HT1080 (cell line): Measurements from ENCODE around the gene ERCC1. TPM values are rescaled to one million over a fixed set of nuclear protein-coding genes. Genes with fewer than 3 reads are reported as not detected.
"Not testable (repeated sequence)": the region's sequence is repeated elsewhere in the genome, so short reads cannot be mapped to it uniquely, and the experiment has no call there.

Source experiments
- DNase-seq: peaks from one replicate; pipeline ENCODE4 v3.0.0-alpha.2; 2015; ENCODE audit warnings: low read depth
- total RNA-seq: library from RNA; depleted of rRNA; stranded (reverse); fragments of >200 nt; shearing (Covaris generic); gene quantifications from 2 replicates; pipeline ENCODE4 v1.2.3, GENCODE V29; 2014

The ERCC1 gene
- total RNA-seq, 1 experiment from 2014 or later: 125 TPM

DNA sequence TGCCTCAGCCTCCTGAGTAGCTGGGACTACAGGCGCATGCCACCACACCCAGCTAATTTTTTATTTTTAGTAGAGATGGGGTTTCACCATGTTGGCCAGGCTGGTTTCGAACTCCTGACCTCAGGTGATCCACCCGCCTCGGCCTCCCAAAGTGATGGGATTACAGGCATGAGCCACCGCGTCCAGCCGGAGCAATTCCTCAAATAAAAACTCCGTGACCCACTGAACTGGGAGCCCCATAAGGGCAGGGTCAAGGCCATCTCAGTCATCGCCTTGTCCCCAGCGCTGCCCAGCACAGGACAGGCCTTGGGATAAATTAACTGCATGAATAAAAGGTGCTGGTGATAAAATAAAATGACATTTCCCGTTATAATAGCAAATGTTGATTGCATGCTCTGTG is 6.2 kb upstream of the ERCC1 start:
- DNase-seq: not testable (repeated sequence)

DNA sequence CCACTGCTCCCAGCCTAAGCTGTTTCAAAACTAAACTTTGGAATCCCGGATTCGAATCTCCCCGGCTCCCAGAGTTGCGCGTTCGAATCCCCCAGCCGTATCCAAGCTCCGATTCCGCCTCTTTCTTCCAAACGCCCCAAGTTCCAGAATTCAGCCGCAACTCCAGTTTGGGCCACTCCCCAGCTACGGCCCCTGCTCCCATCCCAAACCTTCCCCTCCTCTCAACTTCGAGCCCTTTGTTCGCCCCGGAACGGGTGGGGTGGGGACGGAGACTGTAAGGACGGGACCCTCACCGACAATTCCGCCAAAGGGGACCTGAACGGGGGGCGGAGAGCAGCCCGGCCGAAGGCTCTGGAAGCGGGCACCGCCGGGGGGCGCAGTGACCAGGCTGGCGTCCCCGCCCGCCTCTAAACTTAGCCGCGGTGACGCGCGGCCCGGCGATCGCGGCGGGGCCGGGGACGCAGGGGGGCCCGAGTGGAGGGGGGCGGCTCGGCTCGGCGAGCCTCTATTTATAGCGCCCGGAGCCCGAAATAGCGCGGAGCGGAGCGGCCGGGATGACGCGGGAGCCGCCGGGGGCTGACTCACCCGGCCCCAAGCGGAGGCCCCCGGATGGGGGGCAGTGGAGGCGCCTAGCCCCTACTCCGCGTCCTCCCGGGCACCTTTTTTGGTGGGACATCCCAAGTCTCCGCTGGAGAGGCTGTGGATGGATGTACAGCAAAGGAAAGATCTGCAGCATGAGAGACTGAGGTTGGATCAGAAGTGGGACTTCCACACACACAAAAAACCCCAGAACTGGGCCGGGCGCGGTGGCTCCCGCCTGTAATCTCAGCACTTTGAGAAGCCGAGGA is 4.9 kb upstream of the ERCC1 start:
- DNase-seq: peak; percentile 52

- DNase-seq: peak; percentile 99
Observed at GRCh38 chr19:45424191-45425058, 708 bp upstream of the ERCC1 start.

- no peak for DNase-seq
Observed at GRCh38 chr19:45423033-45423588, 606 bp downstream of the ERCC1 start.

- DNase-seq: no peak
Observed at GRCh38 chr19:45421947-45422498, 1.7 kb downstream of the ERCC1 start.

DNA sequence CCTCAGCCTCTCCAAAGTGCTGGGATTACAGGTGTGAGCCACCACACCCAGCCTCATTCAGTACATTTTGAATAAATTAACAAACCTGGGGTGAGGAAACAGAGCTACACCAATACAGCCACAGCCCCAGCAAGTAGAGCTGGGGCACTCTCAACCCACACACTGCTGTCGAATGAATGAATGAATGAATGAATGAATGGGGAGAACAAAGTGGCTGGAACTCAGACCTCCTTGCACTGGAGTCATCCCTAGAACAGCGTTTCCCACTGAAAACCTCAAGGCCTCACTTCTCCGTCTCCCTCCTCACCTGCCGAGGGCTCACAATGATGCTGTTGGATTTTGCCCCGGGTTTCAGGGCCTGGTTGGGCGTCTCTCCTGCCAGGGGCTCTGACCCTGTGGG is 2.8 kb downstream of the ERCC1 start:
- DNase-seq: no peak

DNA sequence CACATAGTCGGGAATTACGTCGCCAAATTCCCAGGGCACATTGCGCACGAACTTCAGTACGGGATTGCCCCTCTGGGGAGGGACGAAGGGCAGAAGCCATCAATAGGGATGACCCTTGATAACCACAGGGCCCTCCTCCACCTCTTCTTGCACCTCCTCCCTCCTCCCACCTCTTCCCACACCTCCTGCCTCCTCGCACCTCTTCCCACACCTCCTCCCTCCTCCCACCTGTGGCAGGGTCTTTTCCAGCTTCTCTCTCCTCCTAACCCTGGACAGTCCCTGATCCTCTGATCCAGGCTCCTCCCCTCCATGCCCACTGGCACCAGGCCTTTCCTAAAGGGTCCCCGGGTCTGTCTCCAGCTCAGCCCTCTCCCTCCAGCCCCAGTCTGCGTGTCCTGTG is 3.4 kb downstream of the ERCC1 start:
- DNase-seq: no peak

GRCh38 chr19:45419895-45420294 is 3.8 kb downstream of the ERCC1 start:
- DNase-seq: no peak

GRCh38 chr19:45419396-45419795 is 4.3 kb downstream of the ERCC1 start:
- DNase-seq: no peak

DNA sequence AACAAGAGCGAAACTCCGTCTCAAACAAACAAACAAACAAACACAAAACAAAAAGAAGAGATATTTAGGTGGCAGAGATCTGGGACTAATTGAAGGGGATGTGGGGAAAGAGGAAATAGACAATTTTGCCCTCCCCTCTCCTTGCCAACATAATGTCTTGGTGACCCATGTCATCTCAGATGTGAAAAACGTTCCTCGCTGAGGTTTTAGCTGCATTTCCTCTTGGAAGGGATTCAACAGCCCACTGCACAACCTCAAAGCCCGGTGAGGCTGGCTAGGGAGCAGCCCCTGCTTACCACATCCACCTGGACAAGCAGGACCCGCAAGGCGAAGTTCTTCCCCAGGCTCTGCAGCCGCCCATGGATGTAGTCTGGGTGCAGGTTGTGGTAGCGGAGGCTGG is 4.9 kb downstream of the ERCC1 start:
- no peak for DNase-seq

DNA sequence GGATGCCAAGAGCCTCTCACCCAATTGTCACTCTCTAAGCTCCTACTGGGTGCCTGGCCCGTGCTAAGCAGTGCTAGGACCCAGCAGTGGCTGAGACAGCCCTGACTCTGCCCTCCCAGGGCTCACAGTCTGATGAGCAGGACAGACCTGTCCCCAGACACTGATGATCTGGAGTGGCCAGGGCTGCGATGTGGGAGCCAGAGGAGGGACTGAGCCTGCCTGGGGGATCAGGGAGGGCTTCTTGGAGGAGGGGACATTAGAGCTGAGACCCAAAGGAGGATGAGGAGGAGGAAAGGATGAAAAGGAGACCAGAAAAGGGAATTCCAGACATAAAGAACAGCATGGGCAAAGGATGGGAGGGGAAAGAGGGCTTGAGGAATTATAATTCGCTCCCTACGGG is 6.6 kb downstream of the ERCC1 start:
- no peak for DNase-seq

- DNase-seq: no peak
Observed at GRCh38 chr19:45414468-45414867, 9.2 kb downstream of the ERCC1 start.

DNA sequence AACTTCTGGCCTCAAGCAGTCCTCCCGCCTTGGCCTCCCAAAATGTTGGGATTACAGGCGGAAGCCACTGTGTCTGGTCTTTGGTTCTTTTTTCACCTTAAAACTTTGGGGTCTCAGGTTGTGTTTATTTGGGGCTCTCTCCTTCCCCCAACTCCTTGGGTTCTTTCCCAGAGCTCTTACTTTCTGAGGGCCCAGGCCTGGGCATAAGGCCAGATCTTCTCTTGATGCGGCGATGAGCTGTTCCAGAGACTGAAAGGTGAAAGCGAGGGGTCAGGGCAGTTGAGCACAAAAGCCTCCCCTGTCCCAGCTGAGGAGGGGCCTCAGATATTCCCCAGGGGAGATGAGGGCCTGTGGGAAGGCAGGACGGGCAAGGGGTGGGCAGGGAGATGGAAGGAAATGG is 10.2 kb downstream of the ERCC1 start:
- DNase-seq: no peak

- not testable (repeated sequence) for DNase-seq
Observed at GRCh38 chr19:45410330-45410729, 13.4 kb downstream of the ERCC1 start.

- no peak for DNase-seq
Observed at GRCh38 chr19:45409557-45409920, 14.2 kb downstream of the ERCC1 start.

GRCh38 chr19:45408830-45409556 is 14.7 kb downstream of the ERCC1 start:
- DNase-seq: no peak

DNA sequence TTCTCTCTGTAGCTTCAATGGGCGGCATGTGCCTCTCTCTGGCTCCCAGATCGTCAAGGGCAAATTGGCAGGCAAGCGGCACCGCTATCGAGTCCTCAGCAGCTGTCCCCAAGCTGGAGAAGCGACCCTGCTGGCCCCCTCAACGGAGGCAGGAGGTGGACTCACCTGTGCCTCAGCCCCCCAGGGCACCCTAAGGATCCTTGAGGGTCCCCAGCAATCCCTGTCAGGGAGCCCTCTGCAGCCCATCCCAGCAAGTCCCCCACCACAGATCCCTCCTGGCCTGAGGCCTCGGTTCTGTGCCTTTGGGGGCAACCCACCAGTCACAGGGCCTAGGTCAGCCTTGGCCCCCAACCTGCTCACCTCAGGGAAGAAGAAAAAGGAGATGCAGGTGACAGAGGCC is 15.6 kb downstream of the ERCC1 start:
- DNase-seq: no peak

DNA sequence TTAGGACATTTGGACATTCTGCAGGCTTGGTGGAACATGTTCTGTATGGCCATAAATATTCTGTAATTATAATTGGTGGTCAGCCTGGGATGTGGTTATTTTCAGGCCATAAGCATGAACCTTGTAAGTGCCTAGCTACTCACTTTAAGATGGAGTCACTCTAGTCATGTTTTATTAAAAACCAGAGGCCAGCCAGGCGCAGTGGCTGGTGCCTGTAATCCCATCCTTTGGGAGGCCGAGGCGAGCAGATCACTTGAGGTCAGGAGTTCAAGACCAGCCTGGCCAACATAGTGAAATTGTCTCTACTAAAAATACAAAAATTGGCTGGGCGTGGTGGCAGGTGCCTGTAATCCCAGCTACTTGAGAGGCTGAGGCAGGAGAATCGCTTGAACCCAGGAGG is 16.1 kb downstream of the ERCC1 start:
- DNase-seq: not testable (repeated sequence)

GRCh38 chr19:45407091-45407375 is 16.7 kb downstream of the ERCC1 start:
- DNase-seq: no peak

- peak; percentile 86 for DNase-seq
Observed at GRCh38 chr19:45406226-45407090, 17.3 kb downstream of the ERCC1 start, which contains the start of gene POLR1G. TSS of gene POLR1G (plus strand) at chr19:45406644. CDS start at chr19:45406697, 53 bp downstream.
